K562 (cell line): ENCODE measurements around the gene SOX30. TPM values are rescaled to one million over a fixed set of nuclear protein-coding genes. Genes with fewer than 3 reads are reported as not detected.

Source experiments
- ATAC-seq: fragments of 200-7000 bp; cut with Tn5 transposase; 3 replicates; pipeline ENCODE4 v1.9.1; 2020; ENCODE audit warnings: moderate library complexity
- BruUV-seq: library from RNA; stranded (reverse); fragments of 400-500 nt; replicated peaks from 2 replicates; lab custom pipeline; 2021; lab: Mats Ljungman, UMichigan
- CTCF ChIA-PET: fragments of 300-600 bp; formaldehyde crosslinking; extraction: SDS; loops from one replicate; lab custom pipeline; 2021; ENCODE audit warnings: low intra/inter-chr PET ratio; lab: Yijun Ruan, JAX
- POLR2A ChIA-PET: fragments of 300-600, 350-650 bp; sonication (Branson Sonifier 250); formaldehyde crosslinking; extraction: SDS; loops from one replicate; lab custom pipeline; 2021; ENCODE audit warnings: antibody characterized with exemption, inconsistent platforms; lab: Yijun Ruan, JAX
- DNase-seq, 4 experiments: peaks; one replicate each; pipeline versions ENCODE4 v3.0.0 to v3.0.0-alpha.2; 2011 to 2018; ENCODE audit warnings: low spot score in 3 of 4, mixed read lengths in 3 of 4; ENCODE audit errors: extremely low read depth in 1 of 4
- FAIRE-seq: peaks from 2 replicates; lab custom pipeline; 2011; peaks lifted over from hg19 to GRCh38; lab: Jason Lieb, UNC
- H2AFZ ChIP-seq: 2 replicates; pipeline ENCODE4 v1.6.0; 2011; ENCODE audit warnings: low read depth, low read length, control low read depth, inconsistent platforms
- H3K27ac ChIP-seq: fragments of 200-600 bp; 3 replicates; pipeline ENCODE4 v1.8.0; 2011; ENCODE audit warnings: low read depth, mild to moderate bottlenecking, control low read depth, inconsistent platforms, low read length, moderate library complexity, mixed read lengths; ENCODE audit errors: extremely low read depth
- H3K27me3 ChIP-seq, 2 experiments: fragments of 300-600 bp in 1 of 2; 2 replicates in 1 of 2; 3 replicates in 1 of 2; pipeline versions ENCODE4 v1.6.0 to v1.8.0; 2011; ENCODE audit warnings: inconsistent platforms in 2 of 2, low read length in 2 of 2, mild to moderate bottlenecking in 1 of 2, mixed read lengths in 1 of 2, moderate library complexity in 1 of 2; ENCODE audit not compliant: control insufficient read depth in 2 of 2, insufficient read depth in 2 of 2
- H3K36me3 ChIP-seq: fragments of 300-600 bp; 3 replicates; pipeline ENCODE4 v1.8.0; 2011; ENCODE audit warnings: mild to moderate bottlenecking, low read length, inconsistent platforms; ENCODE audit not compliant: control insufficient read depth, insufficient read depth
- H3K4me1 ChIP-seq, 2 experiments: fragments of 200-600 bp in 1 of 2; replicated peaks in 1 of 2; 2 replicates in 1 of 2; 3 replicates in 1 of 2; pipeline versions ENCODE4 v1.5.1 to v1.8.0; 2011; ENCODE audit warnings: inconsistent platforms in 2 of 2, low read length in 2 of 2, mild to moderate bottlenecking in 1 of 2, mixed read lengths in 1 of 2, moderate library complexity in 1 of 2; ENCODE audit not compliant: control insufficient read depth in 2 of 2, insufficient read depth in 2 of 2
- H3K4me2 ChIP-seq: 2 replicates; pipeline ENCODE4 v1.6.1; 2011; ENCODE audit warnings: low read length, control low read depth, inconsistent platforms, mixed read lengths; ENCODE audit not compliant: insufficient read depth
- H3K4me3 ChIP-seq: fragments of 200-600 bp; sonication (generic), shearing (Covaris generic); 2 replicates; pipeline ENCODE4 v1.5.1; 2016; ENCODE audit warnings: control low read depth, inconsistent platforms
- H3K79me2 ChIP-seq: fragments of 200-600 bp; 3 replicates; pipeline ENCODE4 v1.8.0; 2011; ENCODE audit warnings: low read length, inconsistent platforms; ENCODE audit not compliant: control insufficient read depth, insufficient read depth
- H3K9ac ChIP-seq, 2 experiments: 2 replicates each; pipeline versions ENCODE4 v1.6.0 to v1.6.1; 2011; ENCODE audit warnings: low read depth in 2 of 2, low read length in 2 of 2, control low read depth in 1 of 2, inconsistent platforms in 1 of 2, mild to moderate bottlenecking in 1 of 2, mixed read lengths in 1 of 2; ENCODE audit not compliant: insufficient read depth in 1 of 2
- H3K9me1 ChIP-seq: one replicate; pipeline ENCODE4 v1.6.0; 2011; ENCODE audit warnings: inconsistent platforms, mild to moderate bottlenecking, low read length, moderate library complexity; ENCODE audit not compliant: control insufficient read depth, insufficient read depth
- H3K9me3 ChIP-seq: replicated peaks from 2 replicates; pipeline ENCODE4 v1.5.1; 2011; ENCODE audit warnings: low read depth, low read length, inconsistent platforms; ENCODE audit not compliant: control insufficient read depth, insufficient read depth
- H4K20me1 ChIP-seq: replicated peaks from 2 replicates; pipeline ENCODE4 v1.6.1; 2011; ENCODE audit warnings: low read length, inconsistent platforms, mixed read lengths; ENCODE audit not compliant: control insufficient read depth, insufficient read depth
- GTF2A2 ChIP-seq: IDR thresholded peaks from 2 replicates; pipeline ENCODE4 v1.6.1; 2016; ENCODE audit warnings: mild to moderate bottlenecking, missing genetic modification characterization, missing compliant biosample characterization
- KDM4B ChIP-seq, 2 experiments: fragments of 450-650 bp in 1 of 2; sonication (generic) in 1 of 2; IDR thresholded peaks; 2 replicates each; pipeline ENCODE4 v1.6.1; 2016 to 2017; ENCODE audit warnings: borderline replicate concordance in 2 of 2, antibody characterized with exemption in 1 of 2, low read depth in 1 of 2, mild to moderate bottlenecking in 1 of 2
- ZBTB7A ChIP-seq: IDR thresholded peaks from 2 replicates; pipeline ENCODE4 v1.6.1; 2011; ENCODE audit warnings: low read depth, mild to moderate bottlenecking, low read length, moderate library complexity, borderline replicate concordance; ENCODE audit not compliant: control insufficient read depth
- WGBS: fragments of 100-300 bp; shearing (Covaris generic); methylation state at CpG from one replicate; pipeline ENCODE4 v1.1.6; 2016; ENCODE audit warnings: low coverage, mixed read lengths; ENCODE audit not compliant: insufficient coverage; ENCODE audit errors: missing lambda C conversion rate; 5-methylcytosine and 5-hydroxymethylcytosine counted together
- in situ Hi-C: fragments of 300-500 bp; cut with MboI; formaldehyde crosslinking; loops from 4 replicates; pipeline ENCODE4 v1.15.0; 2018; ENCODE audit warnings: inconsistent platforms, mixed read lengths
- intact Hi-C: fragments of 100-400 bp; cut with micrococcal nuclease; formaldehyde crosslinking; loops from 2 replicates; pipeline ENCODE4 v1.14.2; 2022
- polyA plus RNA-seq, 8 experiments: library from polyadenylated mRNA; depleted of rRNA in 4 of 8; stranded (reverse) in 5 of 8; unstranded in 3 of 8; fragments of >200 nt; fragmentation: Nextera tagmentation in 2 of 8; fragmentation: Illumina TruSeq in 1 of 8; extraction: Ambion mirVana in 2 of 8; extraction: Trizol in 1 of 8; gene quantifications; 2 replicates each; pipeline versions ENCODE4 v1.2.1 to v1.2.3, GENCODE V29; 2011 to 2014; ENCODE audit warnings: inconsistent platforms in 1 of 8, missing spikeins in 1 of 8
- total RNA-seq, 7 experiments: library from RNA; depleted of rRNA in 6 of 7; stranded (reverse); fragments of >200 nt in 6 of 7; fragmentation: Illumina TruSeq in 2 of 7; extraction: Trizol in 2 of 7; gene quantifications; 2 replicates each; pipeline versions ENCODE4 v1.2.1 to v1.2.3, GENCODE V29; 2011 to 2021; ENCODE audit warnings: low replicate concordance in 1 of 7
- TF ChIP-seq, protein P1 (sequence below): fragments of 450-650 bp; formaldehyde crosslinking; conservative IDR thresholded peaks from 2 replicates; pipeline ENCODE4 v1.4.0; 2022; ENCODE audit warnings: mild to moderate bottlenecking, missing genetic modification characterization
- TF ChIP-seq, protein P2 (sequence below): fragments of 250-450 bp; sonication (Bioruptor Pico); IDR thresholded peaks from 2 replicates; pipeline ENCODE4 v1.8.0; 2022; ENCODE audit warnings: moderate library complexity, mild to moderate bottlenecking, inconsistent platforms

Gene SOX30
- total and polyA plus RNA-seq, 9 of the 15 experiments (the other 6 are each of a cell fraction or from before 2014, with no cell fraction given) = not detected

DNA sequence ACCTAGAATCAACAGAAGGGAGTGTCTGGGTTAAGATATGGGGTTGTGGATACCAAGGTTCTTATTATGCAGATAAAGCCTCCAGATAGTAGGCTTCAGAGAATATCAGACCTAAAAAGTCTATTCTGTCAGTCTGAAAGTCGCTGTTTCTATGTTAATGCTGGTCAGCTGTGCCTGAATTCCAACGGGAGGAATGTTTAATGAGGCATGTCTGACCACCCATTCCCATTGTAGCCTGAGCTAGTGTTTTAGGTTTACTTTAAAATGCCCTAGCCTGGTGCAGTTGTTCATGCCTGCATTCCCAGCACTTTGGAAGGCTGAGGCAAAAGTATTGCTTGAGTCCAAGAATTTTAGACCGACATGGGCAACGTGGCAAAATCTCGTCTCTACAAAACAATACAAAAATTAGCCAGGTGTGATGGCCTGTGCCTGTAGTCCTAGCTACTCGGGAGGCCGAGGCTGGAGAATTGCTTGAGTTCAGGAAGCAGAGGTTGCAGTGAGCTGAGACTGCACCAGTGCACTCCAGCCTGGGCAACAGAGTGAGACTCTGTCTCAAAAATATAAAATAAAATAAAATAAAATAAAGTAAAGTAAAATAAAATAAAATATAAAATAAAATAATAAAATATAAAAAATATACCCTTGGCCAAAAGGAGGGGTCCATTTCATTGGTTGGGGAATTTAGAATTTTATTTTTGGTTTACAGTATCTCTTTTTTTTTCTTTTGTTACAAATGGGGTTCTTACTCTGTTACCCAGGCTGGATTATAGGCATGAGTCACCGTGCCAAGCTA lies 7.8 kb upstream of the SOX30 start (continued):
- TF ChIP-seq, protein P1, sequence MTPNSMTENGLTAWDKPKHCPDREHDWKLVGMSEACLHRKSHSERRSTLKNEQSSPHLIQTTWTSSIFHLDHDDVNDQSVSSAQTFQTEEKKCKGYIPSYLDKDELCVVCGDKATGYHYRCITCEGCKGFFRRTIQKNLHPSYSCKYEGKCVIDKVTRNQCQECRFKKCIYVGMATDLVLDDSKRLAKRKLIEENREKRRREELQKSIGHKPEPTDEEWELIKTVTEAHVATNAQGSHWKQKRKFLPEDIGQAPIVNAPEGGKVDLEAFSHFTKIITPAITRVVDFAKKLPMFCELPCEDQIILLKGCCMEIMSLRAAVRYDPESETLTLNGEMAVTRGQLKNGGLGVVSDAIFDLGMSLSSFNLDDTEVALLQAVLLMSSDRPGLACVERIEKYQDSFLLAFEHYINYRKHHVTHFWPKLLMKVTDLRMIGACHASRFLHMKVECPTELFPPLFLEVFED = no peak

DNA sequence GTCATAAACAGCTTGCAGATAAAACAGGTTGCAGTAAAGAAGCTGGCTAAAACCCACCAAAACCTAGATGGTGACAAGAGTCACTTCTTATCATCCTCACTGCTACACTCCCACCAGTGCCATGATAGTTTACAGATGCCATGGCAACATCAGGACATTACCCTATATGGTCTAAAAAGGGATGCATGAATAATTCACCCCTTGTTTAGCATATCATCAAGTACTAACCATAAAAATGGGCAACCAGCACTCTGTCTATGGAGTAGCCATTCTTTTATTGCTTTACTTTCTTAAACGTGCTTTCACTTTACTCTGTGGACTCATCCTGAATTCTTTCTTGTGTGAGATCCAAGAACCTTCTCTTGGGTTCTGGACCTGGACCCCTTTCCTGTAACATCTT lies 6.7 kb upstream of the SOX30 start:
- FAIRE-seq = no peak
- intact Hi-C loops = no loop called here
- CTCF ChIA-PET = no interaction called here

More for the DNA sequence above, 6.7 kb upstream of the SOX30 start:
- POLR2A ChIA-PET = interaction anchor here (0.6 kb wide), 1 partner anchor 441 kb away, joined by 4 read pairs; no protein-coding TSS in a partner anchor
- WGBS = 0% methylated on average over 1 of the region's 1 CpG
- H3K9me3 ChIP-seq = no peaks in the 10 kb centered on the region
- ATAC-seq = no peak
- in situ Hi-C loops = no loop called here
- no peak overlapping the region for H2AFZ ChIP-seq
- H3K27me3 ChIP-seq = no peaks in the 10 kb centered on the region; a peak in 1 of 5 replicates
- TF ChIP-seq GTF2A2 (tag) (no peak), KDM4B (IDR thresholded peaks at IDR 0.05; ENCODE audit: borderline replicate concordance in 2 of 2, low read depth in 1 of 2) (no peak), ZBTB7A (no peak)
- TF ChIP-seq, protein P2, sequence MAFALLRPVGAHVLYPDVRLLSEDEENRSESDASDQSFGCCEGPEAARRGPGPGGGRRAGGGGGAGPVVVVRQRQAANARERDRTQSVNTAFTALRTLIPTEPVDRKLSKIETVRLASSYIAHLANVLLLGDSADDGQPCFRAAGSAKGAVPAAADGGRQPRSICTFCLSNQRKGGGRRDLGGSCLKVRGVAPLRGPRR (CRISPR knock-in tag) = no peak
- TF ChIP-seq, all 486 proteins: peak for 0
- Histone ChIP-seq H3K79me2 (no peaks in the 10 kb centered on the region), H3K4me2 (no peak overlapping the region), H3K4me1 (no peaks in the 10 kb centered on the region), H3K4me3 (no peak overlapping the region), H3K27ac (no peak overlapping the region), H4K20me1 (no peaks in the 10 kb centered on the region), H3K9ac (no peak overlapping the region), H3K9me1 (no peaks in the 10 kb centered on the region), H3K36me3 (no peaks in the 10 kb centered on the region)
- BruUV-seq = no TSS peak
- DNase-seq = no peak
